ENCODE measurements around the gene CTDSP1.

DNA sequence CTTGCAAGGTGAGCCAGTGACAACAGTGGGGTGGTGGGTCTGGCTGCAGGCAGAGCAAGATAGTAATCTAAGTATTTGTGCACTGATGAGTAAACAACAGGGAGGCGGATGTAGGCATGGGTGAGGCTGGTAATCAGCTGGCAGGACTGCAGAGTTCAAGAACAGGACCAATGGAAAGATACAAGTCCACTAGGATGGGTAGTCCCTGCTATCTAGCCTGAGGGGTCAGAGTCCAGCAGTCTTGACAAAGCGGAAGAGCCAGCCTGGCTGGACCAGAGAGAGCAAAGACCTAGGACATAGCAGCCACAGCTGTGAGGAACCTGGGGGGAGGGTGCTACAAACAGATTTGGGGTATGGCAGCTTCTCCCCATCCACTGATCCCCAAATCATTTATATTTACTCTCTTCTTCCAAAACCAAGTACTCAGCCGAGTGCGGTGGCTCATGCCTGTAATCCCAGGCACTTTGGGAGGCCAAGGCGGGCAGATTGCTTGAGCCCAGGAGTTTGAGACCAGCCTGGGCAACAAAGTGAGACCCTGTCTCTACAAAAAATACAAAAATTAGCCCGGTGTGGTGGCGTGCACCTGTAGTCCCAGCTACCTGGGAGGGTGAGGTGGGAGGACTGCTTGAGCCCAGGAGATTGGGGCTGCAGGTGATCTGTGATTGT is 45.2 kb downstream of the CTDSP1 start:
- no peak for TF ChIP-seq EZH2 (optimal IDR thresholded peaks at IDR 0.05; ENCODE audit: low read depth, low read length)
- TF ChIP-seq, protein P1, sequence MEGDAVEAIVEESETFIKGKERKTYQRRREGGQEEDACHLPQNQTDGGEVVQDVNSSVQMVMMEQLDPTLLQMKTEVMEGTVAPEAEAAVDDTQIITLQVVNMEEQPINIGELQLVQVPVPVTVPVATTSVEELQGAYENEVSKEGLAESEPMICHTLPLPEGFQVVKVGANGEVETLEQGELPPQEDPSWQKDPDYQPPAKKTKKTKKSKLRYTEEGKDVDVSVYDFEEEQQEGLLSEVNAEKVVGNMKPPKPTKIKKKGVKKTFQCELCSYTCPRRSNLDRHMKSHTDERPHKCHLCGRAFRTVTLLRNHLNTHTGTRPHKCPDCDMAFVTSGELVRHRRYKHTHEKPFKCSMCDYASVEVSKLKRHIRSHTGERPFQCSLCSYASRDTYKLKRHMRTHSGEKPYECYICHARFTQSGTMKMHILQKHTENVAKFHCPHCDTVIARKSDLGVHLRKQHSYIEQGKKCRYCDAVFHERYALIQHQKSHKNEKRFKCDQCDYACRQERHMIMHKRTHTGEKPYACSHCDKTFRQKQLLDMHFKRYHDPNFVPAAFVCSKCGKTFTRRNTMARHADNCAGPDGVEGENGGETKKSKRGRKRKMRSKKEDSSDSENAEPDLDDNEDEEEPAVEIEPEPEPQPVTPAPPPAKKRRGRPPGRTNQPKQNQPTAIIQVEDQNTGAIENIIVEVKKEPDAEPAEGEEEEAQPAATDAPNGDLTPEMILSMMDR (IDR thresholded peaks at IDR 0.05; ENCODE audit: low read length), result no peak
- TF ChIP-seq EZH2phosphoT487 (IDR thresholded peaks at IDR 0.05; ENCODE audit: low read length), result no peak
